Activated T-helper 2 cell treated with anti-CD3 and anti-CD28 coated beads, Interferon-gamma antibody, Interleukin-2, Interleukin-4, amounts not matched to agents 10 μg/mL and 5 μg/mL and 100 μg/mL, durations not matched to agents 14 hours and 24 hours and 36 hours (primary cell): Measurements from ENCODE around the gene MAN2B1. TPM values are rescaled to one million over a fixed set of nuclear protein-coding genes. Genes with fewer than 3 reads are reported as not detected.
"Not testable (repeated sequence)": the region's sequence is repeated elsewhere in the genome, so short reads cannot be mapped to it uniquely, and the experiment has no call there.

Experiments
- DNase-seq: peaks from one replicate; pipeline ENCODE4 v3.0.0; 2021; ENCODE audit warnings: low spot score
- H3K27ac Mint-ChIP-seq: one replicate; pipeline ENCODE4 v1.8.0; 2021; ENCODE audit warnings: mixed read lengths
- H3K27me3 Mint-ChIP-seq: one replicate; pipeline ENCODE4 v1.8.0; 2021; ENCODE audit warnings: low read depth, mixed read lengths
- H3K36me3 Mint-ChIP-seq: one replicate; pipeline ENCODE4 v1.8.0; 2021; ENCODE audit warnings: low read depth, mixed read lengths
- H3K4me1 Mint-ChIP-seq: one replicate; pipeline ENCODE4 v1.8.0; 2021; ENCODE audit warnings: low read depth, mixed read lengths
- H3K4me3 Mint-ChIP-seq: one replicate; pipeline ENCODE4 v1.8.0; 2021; ENCODE audit warnings: low read depth, mild to moderate bottlenecking, moderate library complexity, mixed read lengths
- H3K9me3 Mint-ChIP-seq: one replicate; pipeline ENCODE4 v1.8.0; 2021; ENCODE audit warnings: mixed read lengths
- intact Hi-C: fragments of 100-400 bp; cut with micrococcal nuclease; formaldehyde crosslinking; loops from one replicate; pipeline ENCODE4 v1.15.1; 2023
- total RNA-seq: library from RNA; stranded (reverse); gene quantifications from 2 replicates; pipeline ENCODE4 v1.2.3, GENCODE V29; 2022

The MAN2B1 gene
- total RNA-seq, 1 donor from 2014 or later: 133 TPM

DNA sequence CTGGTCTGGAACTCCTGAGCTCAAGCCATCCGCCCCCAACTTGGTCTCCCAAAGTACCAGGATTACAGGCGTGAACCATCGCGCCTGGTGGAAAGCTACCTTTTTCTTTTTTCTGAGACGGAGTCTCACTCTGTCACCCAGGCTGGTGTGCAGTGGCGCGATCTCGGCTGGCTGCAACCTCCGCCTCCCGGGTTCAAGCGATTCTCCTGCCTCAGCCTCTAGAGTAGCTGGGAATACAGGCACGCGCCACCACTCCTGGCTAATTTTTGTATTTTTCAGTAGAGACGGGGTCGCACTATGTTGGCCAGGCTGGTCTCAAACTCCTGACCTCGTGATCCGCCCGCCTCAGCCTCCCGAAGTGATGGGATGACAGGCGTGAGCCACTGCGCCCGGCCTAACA lies 30.9 kb upstream of the MAN2B1 start:
- peaks cover 26% of the 10 kb centered on the region for H3K36me3 Mint-ChIP-seq
- not testable (repeated sequence) for DNase-seq, H3K27me3 Mint-ChIP-seq, H3K9me3 Mint-ChIP-seq, H3K27ac Mint-ChIP-seq, H3K4me1 Mint-ChIP-seq
- intact Hi-C loops: loop anchor here (2.0 kb wide), 1 partner anchor 17 kb away; the partner anchor contains the start of gene DHPS
- peak overlapping the region; percentile 37 for H3K4me3 Mint-ChIP-seq

DNA sequence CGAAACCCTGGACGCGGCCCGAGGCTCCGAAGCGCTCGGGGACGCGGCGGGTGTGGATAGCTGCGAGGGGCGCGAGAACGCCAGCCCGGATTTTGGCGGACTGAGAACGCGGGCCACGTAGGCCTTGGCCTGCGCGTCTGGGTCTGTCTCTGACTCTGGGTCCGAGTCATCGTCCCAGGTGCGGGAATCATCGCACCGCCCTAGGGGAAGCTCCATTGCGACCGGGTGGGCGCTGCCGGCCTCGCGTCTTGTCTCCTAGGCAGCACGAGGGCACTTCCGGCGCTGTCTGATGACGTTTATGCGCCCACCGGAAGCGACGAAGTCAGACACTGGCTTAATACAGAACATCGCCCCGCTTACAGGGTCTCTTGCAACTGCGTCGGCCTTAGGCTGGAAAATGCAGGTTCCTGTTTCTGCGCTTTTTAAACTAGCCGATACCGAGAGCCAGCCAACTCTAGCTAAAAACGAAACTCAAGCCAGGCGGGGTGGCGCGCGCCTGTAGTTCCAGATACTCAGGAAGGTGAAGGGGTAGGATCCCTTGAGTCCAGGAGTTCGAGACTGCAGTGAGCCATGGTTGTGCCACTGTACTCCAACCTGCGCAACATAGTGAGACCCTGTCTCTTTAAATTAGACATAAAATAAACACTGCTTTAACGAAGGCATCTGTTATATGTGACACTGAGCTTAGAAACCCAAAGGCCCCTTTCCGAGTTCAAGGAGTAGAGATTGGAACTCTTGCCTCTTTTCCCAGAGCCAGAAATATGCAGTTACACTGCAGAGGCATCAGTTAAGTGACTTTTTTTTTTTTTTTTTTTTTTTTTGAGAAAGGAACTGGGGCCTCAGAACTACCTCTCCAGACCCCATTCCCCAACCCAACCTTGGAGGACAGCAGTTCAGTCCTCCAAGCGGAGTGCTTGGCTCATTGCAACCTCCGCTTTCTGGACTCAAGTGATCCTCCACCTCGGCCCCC lies 30.1 kb upstream of the MAN2B1 start, which contains the start of gene FBXW9:
FBXW9 (minus strand) TSS at position 266 of the 970 bp plus-strand sequence; CDS start at position 216, 50 bp downstream.
- Mint-ChIP-seq H3K4me3 (peak within 1 kb of the TSS; percentile 89), H3K27me3 (no peaks in the 10 kb centered on the region), H3K36me3 (peaks cover 22% of the 10 kb centered on the region), H3K4me1 (peaks cover 3% of the 10 kb centered on the region), H3K9me3 (no peaks in the 10 kb centered on the region), H3K27ac (peak within 1 kb of the TSS; percentile 95)
- peak; percentile 94 for DNase-seq
- intact Hi-C loops: loop anchor here (2.0 kb wide), 1 partner anchor 16 kb away; the partner anchor contains the start of gene DHPS

DNA sequence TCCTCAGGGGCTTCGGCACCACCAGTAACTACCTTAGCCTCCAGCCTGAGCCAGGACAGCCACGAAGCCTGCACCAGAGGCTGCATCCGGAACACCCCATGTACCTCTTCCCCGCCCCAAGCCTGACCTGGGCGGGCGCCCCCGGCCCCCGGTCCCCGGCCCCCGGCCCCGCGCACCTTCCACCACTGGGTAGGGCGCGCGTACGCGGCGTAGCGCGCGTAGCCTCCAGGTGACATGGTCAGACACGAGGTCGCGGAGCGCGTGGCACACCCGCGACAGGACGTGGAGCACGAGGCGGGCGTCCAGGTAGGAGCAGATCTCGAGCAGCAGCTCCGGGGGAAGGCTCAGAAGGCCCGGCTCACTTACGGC lies 29.4 kb upstream of the MAN2B1 start:
- DNase-seq: peak; percentile 30
- peaks cover 16% of the 10 kb centered on the region for H3K36me3 Mint-ChIP-seq
- intact Hi-C loops: loop anchor here (2.0 kb wide), 1 partner anchor 15 kb away; the partner anchor contains the start of gene DHPS
- H3K4me3 Mint-ChIP-seq: peak overlapping the region; percentile 89
- H3K27ac Mint-ChIP-seq: peak overlapping the region; percentile 95
- H3K9me3 Mint-ChIP-seq: no peaks in the 10 kb centered on the region
- H3K4me1 Mint-ChIP-seq: peaks cover 3% of the 10 kb centered on the region
- H3K27me3 Mint-ChIP-seq: no peaks in the 10 kb centered on the region

DNA sequence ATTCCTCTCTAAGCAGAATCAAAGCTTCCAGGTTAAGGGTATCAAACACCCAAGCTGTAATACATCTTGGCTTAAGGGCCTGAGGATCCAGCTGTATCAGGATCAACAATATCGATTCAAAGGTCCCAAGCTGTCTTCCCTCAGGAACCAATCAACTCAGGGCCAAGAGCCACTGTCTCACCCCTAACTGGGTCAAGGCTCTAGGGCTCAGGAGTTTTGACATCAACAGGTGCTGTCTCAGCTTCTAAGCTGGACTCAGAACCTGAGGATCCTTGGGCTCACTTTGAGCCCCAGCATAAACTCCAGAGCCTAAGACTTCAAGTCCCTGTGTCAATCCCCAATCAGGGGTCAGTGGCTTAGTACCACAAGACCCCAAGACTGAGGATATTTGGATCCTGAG lies 29.0 kb upstream of the MAN2B1 start:
- Mint-ChIP-seq H3K4me1 (peaks cover 3% of the 10 kb centered on the region), H3K36me3 (peaks cover 12% of the 10 kb centered on the region), H3K27me3 (no peaks in the 10 kb centered on the region), H3K27ac (no peak overlapping the region), H3K4me3 (peak overlapping the region; percentile 74), H3K9me3 (no peaks in the 10 kb centered on the region)
- no peak for DNase-seq
- intact Hi-C loops: no loop called here

- H3K4me3 Mint-ChIP-seq: peak overlapping the region; percentile 21
- DNase-seq: no peak
- H3K27me3 Mint-ChIP-seq: no peaks in the 10 kb centered on the region
- intact Hi-C loops: no loop called here
- peaks cover 3% of the 10 kb centered on the region for H3K4me1 Mint-ChIP-seq
- H3K36me3 Mint-ChIP-seq: peaks cover 12% of the 10 kb centered on the region
- no peaks in the 10 kb centered on the region for H3K9me3 Mint-ChIP-seq
- H3K27ac Mint-ChIP-seq: no peak overlapping the region
Observed at GRCh38 chr19:12695096-12695495, 28.6 kb upstream of the MAN2B1 start.

- H3K4me3 Mint-ChIP-seq: no peak overlapping the region
- intact Hi-C loops: no loop called here
Observed at GRCh38 chr19:12694641-12695040, 28.1 kb upstream of the MAN2B1 start.

GRCh38 chr19:12692960-12693359 lies 26.4 kb upstream of the MAN2B1 start:
- no peak overlapping the region for H3K4me3 Mint-ChIP-seq
- peaks cover 2% of the 10 kb centered on the region for H3K4me1 Mint-ChIP-seq
- H3K36me3 Mint-ChIP-seq: peaks cover 4% of the 10 kb centered on the region
- no peak for DNase-seq
- no peaks in the 10 kb centered on the region for H3K9me3 Mint-ChIP-seq
- H3K27ac Mint-ChIP-seq: no peak overlapping the region
- H3K27me3 Mint-ChIP-seq: no peaks in the 10 kb centered on the region
- intact Hi-C loops: no loop called here

More at GRCh38 chr19:12694641-12695040, 28.1 kb upstream of the MAN2B1 start:
- H3K4me1 Mint-ChIP-seq: peaks cover 3% of the 10 kb centered on the region
- no peaks in the 10 kb centered on the region for H3K27me3 Mint-ChIP-seq
- H3K36me3 Mint-ChIP-seq: peaks cover 12% of the 10 kb centered on the region
- no peak overlapping the region for H3K27ac Mint-ChIP-seq
- no peak for DNase-seq
- no peaks in the 10 kb centered on the region for H3K9me3 Mint-ChIP-seq

DNA sequence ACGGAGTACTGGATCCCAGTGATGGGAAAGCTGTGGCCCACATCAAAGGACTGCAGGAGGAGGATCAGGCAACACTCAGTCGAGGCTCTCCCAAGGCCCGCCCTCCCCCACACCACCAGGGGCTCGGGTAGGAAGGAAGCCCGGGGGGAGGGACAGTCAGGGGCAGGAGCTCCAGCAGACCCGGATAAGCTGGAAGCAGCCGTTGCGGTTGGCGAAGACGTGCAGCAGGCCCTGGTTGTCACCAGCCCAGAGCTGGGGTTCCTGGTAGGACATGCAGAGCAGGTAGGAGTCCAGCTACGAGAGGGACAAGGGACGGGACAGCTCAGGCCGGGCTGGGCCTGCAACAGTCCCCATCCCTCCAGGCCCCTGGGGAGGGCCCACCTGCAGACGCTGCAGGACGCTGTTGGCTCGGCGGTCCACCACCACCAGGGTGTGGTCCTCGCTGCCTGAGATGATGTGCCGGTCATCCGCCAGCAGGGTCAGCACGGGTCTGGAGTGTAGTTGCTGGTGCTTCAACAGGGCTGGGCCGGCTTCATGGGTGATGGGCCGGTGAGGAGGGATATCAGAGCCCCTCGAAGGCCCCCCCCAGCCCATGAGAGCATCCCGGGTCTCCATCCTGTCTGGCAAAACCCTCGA lies 23.2 kb upstream of the MAN2B1 start:
- intact Hi-C loops: no loop called here
- Mint-ChIP-seq H3K27ac (no peak overlapping the region), H3K4me1 (no peaks in the 10 kb centered on the region), H3K4me3 (no peak overlapping the region), H3K27me3 (no peaks in the 10 kb centered on the region), H3K36me3 (no peaks in the 10 kb centered on the region), H3K9me3 (no peaks in the 10 kb centered on the region)
- DNase-seq: no peak

DNA sequence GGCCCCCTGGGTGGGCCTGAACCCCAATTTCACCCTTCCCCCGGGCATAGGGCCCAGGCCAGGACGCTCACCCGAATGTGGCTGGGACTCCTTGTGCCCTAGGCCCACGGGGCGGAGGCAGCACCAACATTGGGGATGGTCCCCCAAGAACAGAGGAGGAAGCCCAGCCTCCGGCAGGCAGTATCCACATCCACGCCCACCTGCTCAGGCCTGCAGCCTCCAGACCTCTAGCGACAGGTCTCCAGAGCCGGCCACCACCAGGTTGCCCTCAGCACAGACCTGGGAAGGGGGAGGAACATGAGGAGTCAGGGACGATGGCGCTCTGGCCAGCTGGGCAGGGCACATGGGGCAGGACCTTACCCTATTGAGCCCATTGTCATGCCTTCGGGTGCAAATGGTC lies 22.5 kb upstream of the MAN2B1 start:
- H3K27ac Mint-ChIP-seq: no peak overlapping the region
- no peak overlapping the region for H3K4me3 Mint-ChIP-seq
- no peaks in the 10 kb centered on the region for H3K4me1 Mint-ChIP-seq
- H3K9me3 Mint-ChIP-seq: no peaks in the 10 kb centered on the region
- no peaks in the 10 kb centered on the region for H3K36me3 Mint-ChIP-seq
- DNase-seq: no peak
- H3K27me3 Mint-ChIP-seq: no peaks in the 10 kb centered on the region
- intact Hi-C loops: no loop called here

- Mint-ChIP-seq H3K27ac (no peak within 1 kb of the TSS), H3K27me3 (no peaks in the 10 kb centered on the region), H3K4me1 (no peaks in the 10 kb centered on the region), H3K4me3 (no peak within 1 kb of the TSS), H3K36me3 (no peaks in the 10 kb centered on the region), H3K9me3 (no peaks in the 10 kb centered on the region)
- no peak for DNase-seq
- intact Hi-C loops: no loop called here
Observed at GRCh38 chr19:12687496-12688196, 21.1 kb upstream of the MAN2B1 start, which contains the start of gene GNG14. TSS of gene GNG14 (plus strand) at chr19:12687998. CDS start at chr19:12688049, 51 bp downstream.

- H3K4me1 Mint-ChIP-seq: peaks cover 4% of the 10 kb centered on the region
- H3K27me3 Mint-ChIP-seq: no peaks in the 10 kb centered on the region
- no peak overlapping the region for H3K4me3 Mint-ChIP-seq
- H3K36me3 Mint-ChIP-seq: peaks cover 5% of the 10 kb centered on the region
- H3K27ac Mint-ChIP-seq: no peak overlapping the region
- intact Hi-C loops: no loop called here
- DNase-seq: no peak
- H3K9me3 Mint-ChIP-seq: no peaks in the 10 kb centered on the region
Observed at GRCh38 chr19:12685831-12686230, 19.3 kb upstream of the MAN2B1 start.
